Stimulated activated CD4-positive, alpha-beta T cell treated with anti-CD3 and anti-CD28 coated beads, TNF-alpha, amount 100 ng/mL, for 48 hours (primary cell): ENCODE measurements around the gene WDR38.

Source experiments
- DNase-seq, 3 donors: peaks; one replicate each; pipeline ENCODE4 v3.0.0-alpha.2; 2020; ENCODE audit warnings: low read depth in 3 of 3

The WDR38 gene

DNA sequence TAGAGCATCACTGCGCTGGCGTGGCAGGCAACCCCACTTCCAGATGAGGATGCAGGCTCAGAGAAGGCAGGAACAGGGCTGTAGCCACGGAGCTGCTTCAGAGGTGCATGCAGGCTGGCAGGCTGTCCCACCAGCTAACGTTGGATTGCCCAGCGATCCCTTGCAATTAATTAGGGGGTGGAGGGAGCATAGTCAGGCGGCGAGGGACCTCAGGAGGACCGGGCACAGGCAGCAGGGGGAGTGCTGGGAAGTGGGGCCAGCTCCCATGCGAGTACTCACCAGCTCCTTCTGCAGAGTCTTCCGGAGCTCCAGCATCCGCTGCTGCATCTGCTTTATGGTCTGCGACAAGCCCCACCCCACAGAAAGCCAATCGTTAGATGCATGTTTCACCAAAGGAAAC lies 29.0 kb downstream of the WDR38 start:
- no peak for DNase-seq

DNA sequence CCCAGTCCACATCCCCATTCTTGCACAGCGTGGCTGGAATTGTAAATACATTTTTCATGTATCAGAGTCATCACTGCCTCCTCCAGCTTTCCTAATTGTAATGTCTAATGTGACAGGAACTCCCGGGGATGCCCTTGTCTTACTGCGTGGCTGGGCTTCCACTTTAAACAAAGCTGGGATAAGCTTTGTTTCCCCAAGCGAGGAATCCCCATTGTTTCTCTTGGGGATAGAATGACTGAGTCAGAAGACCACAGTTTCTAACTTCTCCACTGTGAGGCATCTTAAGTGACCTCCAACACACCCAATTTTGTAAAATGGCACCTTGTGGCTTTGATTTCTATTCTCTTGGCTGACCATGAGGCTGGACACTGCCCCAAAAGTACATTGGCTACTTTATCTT lies 31.1 kb downstream of the WDR38 start:
- DNase-seq: no peak

DNA sequence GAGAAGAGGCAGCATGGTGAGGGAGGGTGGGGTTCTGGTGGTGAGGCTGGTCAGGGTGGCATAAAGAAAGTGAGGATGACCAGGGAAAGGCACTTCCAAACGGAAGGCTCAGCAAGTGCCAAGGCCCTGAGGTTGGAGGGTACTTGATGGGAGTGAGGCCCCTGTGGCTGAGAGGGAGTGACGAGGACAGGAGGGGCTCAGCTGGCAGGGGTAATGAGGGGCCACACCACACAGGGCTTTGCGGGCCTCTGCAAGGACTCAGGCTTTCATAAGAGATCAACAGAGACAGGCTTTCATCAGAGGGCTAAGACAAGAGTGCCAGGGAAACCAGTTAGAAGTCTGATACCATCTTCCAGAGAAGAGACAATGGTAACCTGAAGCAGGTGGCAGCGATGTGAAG lies 32.3 kb downstream of the WDR38 start:
- DNase-seq: no peak

DNA sequence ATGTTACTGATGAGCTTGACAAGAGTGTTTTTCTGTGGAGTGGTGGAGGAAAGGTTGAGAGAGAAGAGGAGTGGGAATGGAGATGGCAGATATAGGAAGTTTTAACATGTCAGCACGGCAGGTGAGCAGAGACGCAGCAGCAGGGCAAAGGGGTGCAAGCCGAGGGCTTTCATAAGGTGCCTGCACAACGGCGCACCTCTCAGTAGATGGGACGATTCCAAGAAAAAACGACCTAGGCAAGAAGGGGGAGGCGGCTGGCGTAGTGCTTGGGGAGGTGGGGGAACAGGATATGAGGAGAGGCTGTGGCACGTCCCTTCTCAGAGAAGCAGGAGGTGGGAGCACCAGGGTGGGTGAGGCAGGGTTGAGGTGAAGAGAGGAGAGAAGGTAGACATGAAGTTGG lies 33.2 kb downstream of the WDR38 start:
- DNase-seq: no peak

DNA sequence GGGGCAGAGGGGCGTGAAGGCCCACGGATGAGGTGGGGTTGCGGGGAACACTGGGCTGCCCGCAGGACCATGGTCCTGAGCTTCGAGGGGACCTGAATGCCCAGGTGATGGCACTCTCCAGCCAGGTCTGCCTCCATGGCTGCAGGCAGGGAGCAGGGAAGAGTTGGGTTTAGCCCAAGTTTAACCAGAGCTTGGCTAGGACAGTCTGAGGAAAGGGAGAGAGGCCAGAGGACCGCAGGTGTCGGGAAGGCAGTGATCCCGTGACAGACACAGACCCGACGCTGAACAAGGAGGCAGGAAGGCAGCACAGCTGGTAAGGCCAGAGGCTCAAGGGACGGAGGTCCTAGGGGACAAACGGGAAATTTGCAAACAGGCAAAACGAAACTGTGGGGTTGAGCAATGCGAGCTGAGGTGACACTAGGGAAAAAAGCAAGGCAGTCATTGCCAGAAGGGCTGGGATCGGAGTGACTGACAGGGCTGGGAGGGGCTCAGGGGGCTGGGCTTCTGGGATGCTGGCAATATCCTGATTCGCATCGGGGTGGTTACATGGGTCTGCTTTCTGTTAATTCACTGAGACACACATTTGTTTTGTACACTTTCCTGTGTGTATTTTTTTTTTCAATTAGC lies 33.7 kb downstream of the WDR38 start:
- no peak for DNase-seq

DNA sequence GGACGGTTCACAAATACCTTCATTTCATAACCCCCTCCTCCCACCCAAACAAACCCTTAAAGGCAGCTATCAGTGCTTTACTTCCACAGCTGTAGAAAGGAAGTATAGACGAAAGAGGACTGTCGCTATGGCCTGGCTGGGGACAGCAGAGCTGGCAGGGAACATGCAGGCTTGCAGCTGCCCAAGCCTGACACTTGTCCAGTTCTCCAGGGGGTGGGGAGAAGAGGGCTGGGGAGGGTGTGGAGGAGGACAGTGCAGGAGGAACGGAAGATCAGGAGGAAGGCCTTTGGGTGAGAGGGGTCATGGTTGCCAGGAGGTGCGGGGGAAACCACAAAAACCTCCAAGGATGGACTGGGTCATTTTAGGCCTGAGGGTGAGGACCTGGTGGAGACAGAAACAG lies 34.6 kb downstream of the WDR38 start:
- no peak for DNase-seq

DNA sequence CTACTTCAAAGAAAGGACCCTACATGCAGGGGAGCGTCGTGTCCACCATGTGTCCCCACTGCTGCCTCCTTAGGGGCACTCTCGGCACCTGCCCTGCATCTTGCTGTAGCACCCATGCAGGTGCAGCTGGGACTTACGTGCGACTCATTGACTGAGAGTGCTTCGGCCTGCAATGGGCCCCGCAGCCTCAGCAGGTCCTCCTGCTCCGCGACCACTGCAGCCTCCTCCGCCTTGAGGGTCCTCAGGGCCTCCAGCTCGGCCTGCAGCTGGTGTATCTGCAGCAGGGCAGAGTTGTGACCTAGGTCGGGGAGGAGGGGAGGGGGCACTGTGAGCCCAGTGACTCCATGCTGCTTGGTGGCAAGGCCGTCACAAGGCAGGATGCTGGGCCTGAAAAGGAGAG lies 35.7 kb downstream of the WDR38 start:
- no peak for DNase-seq

DNA sequence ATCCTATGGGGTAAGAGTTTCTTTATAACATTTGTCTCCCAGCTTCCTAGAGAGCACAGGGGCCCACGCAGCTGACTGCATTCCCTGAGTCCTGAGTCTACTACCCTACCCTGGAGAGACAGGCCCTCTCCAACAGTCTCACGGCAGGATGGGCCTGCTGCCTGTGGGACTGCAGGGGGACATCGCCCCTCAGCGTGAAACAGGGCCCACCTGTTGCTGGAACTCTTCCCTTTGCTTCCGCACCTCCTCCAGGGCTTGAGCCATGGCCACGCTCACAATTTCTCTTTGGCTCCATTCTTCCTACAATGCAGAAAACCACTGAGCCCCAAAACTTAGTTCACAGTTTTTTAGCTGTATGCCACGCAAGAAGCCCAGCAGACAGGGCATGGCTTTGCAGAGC lies 36.9 kb downstream of the WDR38 start:
- DNase-seq: no peak

DNA sequence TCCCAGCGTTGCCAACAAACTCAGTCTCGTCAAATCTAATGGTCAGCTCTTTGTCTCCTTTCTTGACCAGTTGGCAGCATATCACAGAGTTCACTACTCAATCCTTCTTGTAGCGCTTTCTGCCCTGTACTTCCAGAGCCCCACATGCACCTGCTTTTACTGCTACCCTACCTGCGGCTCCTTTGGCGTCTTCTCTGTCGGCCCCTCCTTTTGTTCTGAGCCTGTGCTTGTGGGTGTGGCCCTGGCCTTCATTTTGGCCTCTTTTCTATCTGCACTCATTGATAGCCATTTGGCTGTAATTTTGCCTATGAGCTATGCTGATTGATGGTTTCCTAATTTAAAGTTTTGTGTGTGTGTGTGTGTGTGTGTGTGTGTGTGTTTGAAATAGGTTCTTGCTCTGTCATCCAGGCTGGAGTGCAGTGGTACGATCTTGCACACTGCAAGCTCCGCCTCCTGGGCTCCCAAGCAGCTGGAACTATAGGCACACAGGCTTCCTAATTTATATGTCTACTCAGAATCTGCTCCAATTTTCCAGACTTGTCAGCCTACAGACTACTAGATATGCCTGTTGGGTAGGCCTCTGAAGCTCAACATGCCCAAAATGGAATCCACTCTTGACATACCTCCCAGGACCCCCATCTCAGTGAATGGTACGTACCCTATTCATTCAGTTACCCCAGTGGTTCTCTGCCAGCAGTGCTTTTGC lies 40.9 kb downstream of the WDR38 start:
- DNase-seq: no peak

DNA sequence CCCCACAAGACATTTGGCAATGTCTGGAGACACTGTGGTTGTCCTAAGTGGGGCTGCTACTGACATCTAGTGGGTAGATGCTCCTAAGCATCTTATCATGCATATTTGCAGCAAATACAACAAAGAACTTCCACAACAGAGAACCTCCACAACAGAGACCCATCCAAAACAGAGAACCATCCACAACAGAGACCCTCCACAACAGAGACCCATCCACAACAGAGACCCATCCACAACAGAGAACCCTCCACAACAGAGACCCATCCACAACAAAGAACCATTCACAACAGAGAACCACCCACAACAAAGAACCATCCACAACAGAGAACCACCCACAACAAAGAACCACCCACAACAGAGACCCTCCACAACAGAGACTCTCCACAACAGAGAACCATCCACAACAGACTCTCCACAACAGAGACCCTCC lies 41.5 kb downstream of the WDR38 start:
- peak in 1 of 3 donors; percentile 25 for DNase-seq

DNA sequence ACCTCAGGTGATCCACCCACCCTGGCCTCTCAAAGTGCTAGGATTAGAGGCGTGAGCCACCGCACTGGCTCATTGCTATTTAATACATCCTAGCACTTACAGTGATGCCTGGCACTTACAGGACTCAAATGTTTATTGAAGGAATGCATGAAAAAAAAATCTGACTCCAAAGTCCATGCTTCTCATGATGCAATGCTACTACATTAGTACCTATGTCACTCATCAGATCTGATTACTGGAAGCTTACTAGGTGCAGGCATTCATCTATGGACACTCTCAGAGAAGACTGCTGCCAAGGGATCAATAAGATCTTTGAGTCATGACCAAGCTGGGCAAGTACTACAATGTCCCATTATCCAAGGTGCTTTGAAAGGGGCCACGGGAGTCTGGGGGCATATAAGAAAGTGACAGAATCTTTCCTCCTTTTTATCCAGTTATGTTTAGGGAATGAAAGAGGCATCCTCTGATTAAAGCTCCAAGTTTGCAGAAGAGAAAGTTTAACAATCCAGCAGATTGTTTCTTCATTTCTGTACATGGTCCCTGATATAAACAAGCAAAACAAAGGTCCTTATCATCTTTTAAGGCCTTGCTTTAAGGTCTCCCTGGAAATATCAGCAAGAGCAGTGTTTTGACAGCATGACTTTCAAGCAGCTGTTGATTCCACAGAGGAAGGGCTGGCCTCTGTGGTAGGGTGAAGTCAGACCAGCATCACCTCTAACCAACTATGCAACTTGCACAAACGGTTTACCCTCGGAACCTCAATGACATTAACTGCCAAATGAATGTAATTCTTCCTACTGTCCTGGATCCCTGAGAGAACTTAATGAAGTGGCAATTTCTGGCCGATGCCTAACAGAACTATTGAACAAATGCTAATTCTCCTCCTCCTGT lies 44.6 kb downstream of the WDR38 start:
- no peak for DNase-seq

DNA sequence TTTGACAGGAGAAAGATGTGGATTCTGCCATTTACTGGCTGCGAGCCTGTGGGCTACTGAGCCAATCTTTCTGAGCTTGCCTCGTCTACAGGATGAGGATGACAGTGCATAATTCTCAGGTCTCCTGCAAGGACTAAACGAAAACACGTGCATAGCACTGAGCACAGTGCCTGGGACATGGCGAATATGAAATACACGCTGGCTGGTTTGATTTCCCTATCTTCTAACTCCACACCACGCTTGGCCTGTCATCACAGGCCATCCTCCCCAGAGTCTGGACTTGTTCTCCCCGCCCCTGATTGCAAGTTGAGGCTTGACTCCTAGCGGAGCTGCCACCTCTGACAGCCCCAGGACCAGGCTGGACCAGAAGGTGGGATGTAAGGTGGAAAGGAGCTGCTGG lies 46.6 kb downstream of the WDR38 start:
- no peak for DNase-seq

DNA sequence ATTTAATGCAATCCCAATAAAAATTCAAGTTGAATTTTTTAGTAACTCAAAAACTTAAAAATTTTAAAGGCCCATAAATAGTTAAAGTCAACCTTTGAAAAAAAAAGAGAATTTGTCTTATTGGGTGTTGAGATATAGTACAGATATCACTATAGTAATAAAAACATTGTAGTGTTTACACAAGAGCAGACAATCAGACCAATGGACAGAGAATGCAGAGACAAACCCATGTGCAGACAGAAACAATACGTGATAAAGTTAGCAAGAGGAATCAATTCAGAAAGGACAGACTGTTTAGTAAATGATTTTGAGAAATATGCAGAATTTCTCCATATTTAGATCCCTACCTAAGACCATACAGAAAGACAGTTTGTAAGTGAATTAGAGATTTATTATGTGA lies 53.7 kb downstream of the WDR38 start:
- no peak for DNase-seq
